ENCODE measurements around the gene SAFB2. TPM values are rescaled to one million over a fixed set of nuclear protein-coding genes. Genes with fewer than 3 reads are reported as not detected.

Gene SAFB2
- total RNA-seq, 1 donor from 2014 or later = 53.3 TPM

DNA sequence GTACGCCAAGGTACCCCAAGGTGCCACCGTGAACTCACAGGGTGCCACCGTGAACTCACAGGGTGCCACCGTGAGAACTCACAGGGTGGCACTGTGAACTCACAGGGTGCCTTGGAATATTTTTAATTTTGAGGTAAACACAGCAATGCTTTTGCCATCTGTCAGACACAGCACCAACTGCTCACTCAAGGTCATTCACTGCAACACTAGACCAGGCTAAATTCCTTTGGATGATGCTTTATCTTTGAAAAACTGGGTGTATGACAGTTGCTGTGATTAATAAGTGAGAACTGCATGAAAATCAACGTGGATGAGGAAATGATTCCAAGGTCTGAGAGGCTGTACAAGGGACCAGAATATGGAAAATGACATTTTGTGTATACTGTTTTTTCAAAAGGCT is 18.9 kb downstream of the SAFB2 start:
- Mint-ChIP-seq H3K27ac (no peak overlapping the region), H3K9me3 (no peaks in the 10 kb centered on the region), H3K27me3 (ENCODE audit: insufficient read depth, low read depth) (peaks cover 4% of the 10 kb centered on the region), H3K36me3 (peaks cover 49% of the 10 kb centered on the region), H3K4me3 (no peak overlapping the region), H3K4me1 (no peaks in the 10 kb centered on the region)
- TF ChIP-seq EZH2 (IDR thresholded peaks at IDR 0.05) (no peak), EZH2phosphoT487 (IDR thresholded peaks at IDR 0.05) (no peak)
- TF ChIP-seq, protein P1, sequence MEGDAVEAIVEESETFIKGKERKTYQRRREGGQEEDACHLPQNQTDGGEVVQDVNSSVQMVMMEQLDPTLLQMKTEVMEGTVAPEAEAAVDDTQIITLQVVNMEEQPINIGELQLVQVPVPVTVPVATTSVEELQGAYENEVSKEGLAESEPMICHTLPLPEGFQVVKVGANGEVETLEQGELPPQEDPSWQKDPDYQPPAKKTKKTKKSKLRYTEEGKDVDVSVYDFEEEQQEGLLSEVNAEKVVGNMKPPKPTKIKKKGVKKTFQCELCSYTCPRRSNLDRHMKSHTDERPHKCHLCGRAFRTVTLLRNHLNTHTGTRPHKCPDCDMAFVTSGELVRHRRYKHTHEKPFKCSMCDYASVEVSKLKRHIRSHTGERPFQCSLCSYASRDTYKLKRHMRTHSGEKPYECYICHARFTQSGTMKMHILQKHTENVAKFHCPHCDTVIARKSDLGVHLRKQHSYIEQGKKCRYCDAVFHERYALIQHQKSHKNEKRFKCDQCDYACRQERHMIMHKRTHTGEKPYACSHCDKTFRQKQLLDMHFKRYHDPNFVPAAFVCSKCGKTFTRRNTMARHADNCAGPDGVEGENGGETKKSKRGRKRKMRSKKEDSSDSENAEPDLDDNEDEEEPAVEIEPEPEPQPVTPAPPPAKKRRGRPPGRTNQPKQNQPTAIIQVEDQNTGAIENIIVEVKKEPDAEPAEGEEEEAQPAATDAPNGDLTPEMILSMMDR (IDR thresholded peaks at IDR 0.05) = no peak
- Histone ChIP-seq H3K9ac (no peak overlapping the region), H2AFZ (replicated peaks) (no peak overlapping the region), H3K36me3 (no peaks in the 10 kb centered on the region), H3K27me3 (no peaks in the 10 kb centered on the region), H3K4me2 (no peak overlapping the region), H3F3A (ENCODE audit: low read depth) (no peaks in the 10 kb centered on the region), H3K79me2 (ENCODE audit: low read depth) (peaks cover 38% of the 10 kb centered on the region), H4K20me1 (ENCODE audit: low read depth) (peaks cover 32% of the 10 kb centered on the region), H3K9me3 (ENCODE audit: low read depth) (no peaks in the 10 kb centered on the region), H3K27ac (no peak overlapping the region), H3K4me1 (no peaks in the 10 kb centered on the region), H3K4me3 (no peak overlapping the region)
- DNase-seq (ENCODE audit: low spot score) = no peak

DNA sequence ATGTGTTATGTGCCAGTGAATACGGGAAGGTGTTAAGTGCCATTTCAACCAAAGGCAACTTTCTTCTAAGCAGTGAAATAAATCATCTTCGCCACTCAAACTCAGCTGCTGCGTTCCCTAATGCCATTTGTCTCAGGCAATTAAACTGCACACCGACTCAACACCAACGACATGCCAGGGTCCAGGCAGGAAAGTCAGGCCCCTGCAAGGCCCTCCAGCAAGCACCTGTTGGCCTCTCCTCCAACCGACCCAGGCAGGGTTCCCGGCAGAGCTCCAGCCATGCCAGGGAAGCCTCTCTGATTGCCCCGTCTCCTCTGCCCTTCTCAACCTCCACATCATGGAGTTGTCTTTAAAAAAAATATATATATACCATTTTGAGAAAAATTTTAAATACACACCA is 21.8 kb downstream of the SAFB2 start:
- Histone ChIP-seq H3F3A (ENCODE audit: low read depth) (no peaks in the 10 kb centered on the region), H3K4me1 (no peaks in the 10 kb centered on the region), H3K9me3 (ENCODE audit: low read depth) (no peaks in the 10 kb centered on the region), H3K4me2 (no peak overlapping the region), H2AFZ (replicated peaks) (no peak overlapping the region), H3K9ac (no peak overlapping the region), H4K20me1 (ENCODE audit: low read depth) (peaks cover 21% of the 10 kb centered on the region), H3K36me3 (no peaks in the 10 kb centered on the region), H3K79me2 (ENCODE audit: low read depth) (peaks cover 11% of the 10 kb centered on the region), H3K27ac (no peak overlapping the region), H3K4me3 (no peak overlapping the region), H3K27me3 (no peaks in the 10 kb centered on the region)
- TF ChIP-seq EZH2 (IDR thresholded peaks at IDR 0.05) (no peak), EZH2phosphoT487 (IDR thresholded peaks at IDR 0.05) (no peak)
- TF ChIP-seq, protein P1 (IDR thresholded peaks at IDR 0.05) = no peak
- Mint-ChIP-seq H3K9me3 (no peaks in the 10 kb centered on the region), H3K4me1 (no peaks in the 10 kb centered on the region), H3K27me3 (ENCODE audit: insufficient read depth, low read depth) (no peaks in the 10 kb centered on the region), H3K27ac (no peak overlapping the region), H3K36me3 (peaks cover 40% of the 10 kb centered on the region), H3K4me3 (no peak overlapping the region)
- DNase-seq (ENCODE audit: low spot score) = no peak

DNA sequence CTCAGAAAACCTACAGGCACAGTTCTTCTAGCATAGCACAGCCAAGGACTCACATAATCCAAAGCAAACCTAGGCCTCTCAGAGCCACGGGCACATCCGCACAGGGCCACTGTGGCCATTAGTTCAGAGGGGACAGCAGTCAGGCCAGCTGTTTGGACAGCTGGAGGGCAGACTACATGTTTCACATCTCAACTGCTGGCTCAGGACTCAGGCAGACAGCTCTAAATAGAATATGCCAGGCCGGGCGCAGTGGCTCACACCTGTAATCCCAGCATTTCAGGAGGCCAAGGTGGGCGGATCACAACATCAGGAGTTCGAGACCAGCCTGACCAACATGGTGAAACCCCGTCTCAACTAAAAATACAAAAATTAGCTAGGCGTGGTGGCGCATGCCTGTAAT is 26.8 kb downstream of the SAFB2 start:
- no peak overlapping the region for H3K4me3 Mint-ChIP-seq
- Histone ChIP-seq H3K27me3 (no peaks in the 10 kb centered on the region), H4K20me1 (ENCODE audit: low read depth) (peaks cover 6% of the 10 kb centered on the region), H3K9ac (no peak overlapping the region), H3K27ac (no peak overlapping the region), H3K9me3 (ENCODE audit: low read depth) (no peaks in the 10 kb centered on the region), H3K36me3 (no peaks in the 10 kb centered on the region), H3K4me2 (no peak overlapping the region), H3K79me2 (ENCODE audit: low read depth) (no peaks in the 10 kb centered on the region), H3K4me1 (no peaks in the 10 kb centered on the region), H3K4me3 (no peak overlapping the region), H2AFZ (replicated peaks) (no peak overlapping the region), H3F3A (ENCODE audit: low read depth) (no peaks in the 10 kb centered on the region)
- DNase-seq (ENCODE audit: low spot score) = no peak
- H3K27ac Mint-ChIP-seq = no peak overlapping the region
- H3K27me3 Mint-ChIP-seq (ENCODE audit: insufficient read depth, low read depth) = no peaks in the 10 kb centered on the region
- peaks cover 14% of the 10 kb centered on the region for H3K4me1 Mint-ChIP-seq
- H3K36me3 Mint-ChIP-seq = peaks cover 37% of the 10 kb centered on the region
- H3K9me3 Mint-ChIP-seq = no peaks in the 10 kb centered on the region
- TF ChIP-seq, protein P1 (IDR thresholded peaks at IDR 0.05) = no peak
- no peak for TF ChIP-seq EZH2 (IDR thresholded peaks at IDR 0.05)
- no peak for TF ChIP-seq EZH2phosphoT487 (IDR thresholded peaks at IDR 0.05)
